ENCODE data around the gene P2RX3. TPM values are rescaled to one million over a fixed set of nuclear protein-coding genes. Genes with fewer than 3 reads are reported as not detected.
"Not testable (repeated sequence)": the region's sequence is repeated elsewhere in the genome, so short reads cannot be mapped to it uniquely, and the experiment has no call there.

The P2RX3 gene
- total RNA-seq, 1 donor from 2014 or later, result not detected

DNA sequence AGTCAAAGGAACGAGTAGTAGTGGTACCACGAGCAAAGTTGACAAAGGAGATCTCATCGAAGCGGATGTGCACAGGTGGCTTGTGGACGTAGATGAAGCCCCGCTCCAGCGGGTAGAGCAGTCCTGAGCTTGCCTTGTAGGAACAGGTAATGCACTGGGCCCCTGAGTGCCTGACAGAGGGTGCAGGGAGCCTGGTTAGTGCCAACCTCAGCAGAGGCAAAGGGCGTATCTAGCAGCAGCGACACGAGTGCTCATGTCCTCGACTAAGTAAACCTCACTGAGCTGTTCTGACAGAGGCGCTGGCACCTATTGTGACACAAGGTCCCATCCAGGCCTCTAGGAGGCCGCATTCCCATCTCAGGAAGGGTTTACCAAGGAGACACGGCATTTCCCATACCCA lies 6.4 kb upstream of the P2RX3 start:
- intact Hi-C loops (cut with DNase I), result no loop called here
- DNase-seq (ENCODE audit: extremely low spot score in 2 of 2), result no peak
- Histone ChIP-seq H3K27me3 (no peaks in the 10 kb centered on the region), H3K4me1 (peaks cover 29% of the 10 kb centered on the region), H3K36me3 (peaks cover 0 to 67% of the 10 kb centered on the region in 2 donors), H3K4me3 (no peak overlapping the region), H3K9me3 (no peaks in the 10 kb centered on the region), H3K27ac (no peak overlapping the region)
- TF ChIP-seq CTCF (IDR thresholded peaks at IDR 0.05) (no peak), POLR2A (IDR thresholded peaks at IDR 0.05) (no peak), POLR2AphosphoS5 (IDR thresholded peaks at IDR 0.05; ENCODE audit: insufficient read depth in 1 of 2, low read depth in 1 of 2) (no peak)

GRCh38 chr11:57332694-57333440 lies 5.3 kb upstream of the P2RX3 start:
- Histone ChIP-seq H3K27ac (no peak overlapping the region), H3K27me3 (no peaks in the 10 kb centered on the region), H3K4me1 (peaks cover 28% of the 10 kb centered on the region), H3K4me3 (no peak overlapping the region), H3K9me3 (no peaks in the 10 kb centered on the region), H3K36me3 (peaks cover 0 to 55% of the 10 kb centered on the region in 2 donors)
- intact Hi-C loops (cut with DNase I), result no loop called here
- DNase-seq (ENCODE audit: extremely low spot score in 2 of 2), result no peak
- TF ChIP-seq POLR2AphosphoS5 (IDR thresholded peaks at IDR 0.05; ENCODE audit: insufficient read depth in 1 of 2, low read depth in 1 of 2) (no peak), CTCF (IDR thresholded peaks at IDR 0.05) (no peak), POLR2A (IDR thresholded peaks at IDR 0.05) (no peak)

- peak overlapping the region; percentile 86 for H3K27ac ChIP-seq
- peaks cover 28% of the 10 kb centered on the region for H3K4me1 ChIP-seq
- peak overlapping the region; percentile 74 to 87 for H3K4me3 ChIP-seq
- H3K36me3 ChIP-seq, result peaks cover 0 to 36% of the 10 kb centered on the region in 2 donors
- no peaks in the 10 kb centered on the region for H3K27me3 ChIP-seq
- intact Hi-C loops (cut with DNase I), result no loop called here
- TF ChIP-seq POLR2A (IDR thresholded peaks at IDR 0.05), result no peak
- no peak for DNase-seq (ENCODE audit: extremely low spot score in 2 of 2)
- no peaks in the 10 kb centered on the region for H3K9me3 ChIP-seq
Observed at GRCh38 chr11:57335023-57335342, 3.2 kb upstream of the P2RX3 start.

DNA sequence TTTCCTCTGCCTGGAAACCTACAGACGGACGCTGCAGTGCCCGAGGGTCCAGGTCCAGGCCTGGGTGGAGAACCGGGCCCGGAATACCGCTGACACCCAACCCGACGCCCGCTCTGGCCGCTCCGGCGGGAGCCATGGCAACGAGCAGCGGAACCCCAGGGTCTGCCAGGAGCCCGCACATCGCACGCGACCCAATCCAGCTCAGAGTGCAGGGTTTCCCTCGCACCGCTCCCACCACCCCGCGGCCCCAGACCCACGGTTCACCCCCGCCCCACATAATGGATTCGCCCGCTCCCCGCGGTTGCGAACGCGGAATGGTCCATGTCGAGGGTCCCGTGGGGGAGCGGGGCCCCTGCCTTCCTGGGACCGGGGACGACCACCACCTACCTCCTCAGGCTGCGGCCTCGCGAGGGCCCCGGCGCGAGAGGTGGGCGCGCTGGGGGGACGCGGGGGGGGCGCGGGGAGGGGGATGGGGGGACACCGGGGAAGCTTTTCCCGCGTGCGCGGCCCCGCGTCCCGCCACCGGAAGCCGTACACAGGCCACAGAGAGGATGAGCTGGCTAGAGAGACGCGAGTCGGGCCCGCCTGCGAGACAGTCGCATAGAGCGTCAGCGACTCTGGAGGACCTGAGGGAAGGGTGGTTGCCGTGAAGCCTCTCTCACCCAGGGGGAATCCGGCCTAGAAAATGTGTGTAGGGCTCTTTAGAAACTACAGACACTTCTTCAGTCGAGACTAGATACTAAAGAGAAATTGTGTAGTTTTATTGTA lies 2.6 kb upstream of the P2RX3 start, which contains the start of gene SSRP1:
Gene SSRP1, minus strand, starts transcription at position 550 of the 768 bp plus-strand sequence. CDS start 771 bp downstream, outside the sequence.
- peaks cover 0 to 31% of the 10 kb centered on the region in 2 donors for H3K36me3 ChIP-seq
- peak within 1 kb of the TSS; percentile 74 to 87 for H3K4me3 ChIP-seq
- no peaks in the 10 kb centered on the region for H3K9me3 ChIP-seq
- peak within 1 kb of the TSS; percentile 86 for H3K27ac ChIP-seq
- no peak for DNase-seq (ENCODE audit: extremely low spot score in 2 of 2)
- peaks cover 28% of the 10 kb centered on the region for H3K4me1 ChIP-seq
- intact Hi-C loops (cut with DNase I), result no loop called here
- TF ChIP-seq CTCF (IDR thresholded peaks at IDR 0.05) (no peak), POLR2A (IDR thresholded peaks at IDR 0.05) (peak in 1 of 2 donors; percentile 11), POLR2AphosphoS5 (IDR thresholded peaks at IDR 0.05; ENCODE audit: insufficient read depth in 1 of 2, low read depth in 1 of 2) (peak; percentile 72 to 73)
- H3K27me3 ChIP-seq, result no peaks in the 10 kb centered on the region

- no peaks in the 10 kb centered on the region for H3K9me3 ChIP-seq
- H3K27ac ChIP-seq, result peak overlapping the region; percentile 86
- peak overlapping the region; percentile 74 to 87 for H3K4me3 ChIP-seq
- H3K4me1 ChIP-seq, result peaks cover 28% of the 10 kb centered on the region
- intact Hi-C loops (cut with DNase I), result no loop called here
- no peak for DNase-seq (ENCODE audit: extremely low spot score in 2 of 2)
- TF ChIP-seq POLR2A (IDR thresholded peaks at IDR 0.05) (no peak), POLR2AphosphoS5 (IDR thresholded peaks at IDR 0.05; ENCODE audit: insufficient read depth in 1 of 2, low read depth in 1 of 2) (no peak), CTCF (IDR thresholded peaks at IDR 0.05) (no peak)
- peaks cover 0 to 24% of the 10 kb centered on the region in 2 donors for H3K36me3 ChIP-seq
- H3K27me3 ChIP-seq, result no peaks in the 10 kb centered on the region
Observed at GRCh38 chr11:57336111-57336666, 2.0 kb upstream of the P2RX3 start.

DNA sequence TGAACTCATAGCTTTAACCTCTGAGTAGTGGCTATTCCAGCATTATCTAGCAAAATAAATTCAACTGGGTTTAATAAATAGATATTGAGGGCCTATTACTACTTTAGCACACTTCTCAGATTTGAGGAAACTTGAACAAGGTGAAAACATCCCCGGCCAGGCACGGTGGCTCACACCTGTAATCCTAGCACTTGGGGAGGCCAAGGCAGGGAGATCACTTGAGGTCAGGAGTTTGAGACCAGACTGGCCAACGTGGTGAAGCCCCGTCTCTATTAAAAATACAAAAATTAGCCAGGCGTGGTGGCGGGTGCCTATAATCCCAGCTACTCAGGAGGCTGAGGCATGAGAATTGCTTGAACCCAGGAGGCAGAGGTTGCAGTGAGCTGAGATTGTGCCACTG lies 1.3 kb upstream of the P2RX3 start:
- H3K4me3 ChIP-seq; intact Hi-C loops (cut with DNase I); H3K9me3 ChIP-seq; DNase-seq (ENCODE audit: extremely low spot score in 2 of 2); H3K27ac ChIP-seq; H3K27me3 ChIP-seq: not testable (repeated sequence)
- Histone ChIP-seq H3K36me3 (peaks cover 0 to 18% of the 10 kb centered on the region in 2 donors), H3K4me1 (peaks cover 28% of the 10 kb centered on the region)
